SK-N-SH (cell line): ENCODE results near the gene LRRC73. TPM values are rescaled to one million over a fixed set of nuclear protein-coding genes. Genes with fewer than 3 reads are reported as not detected.

Experiments
- CTCF ChIA-PET: fragments of 300-600, 350-600 bp; formaldehyde crosslinking; extraction: SDS; loops from one replicate; lab custom pipeline; 2021; lab: Yijun Ruan, JAX
- POLR2A ChIA-PET: fragments of 350-600 bp; sonication (Branson Sonifier 250); formaldehyde crosslinking; extraction: SDS; loops from one replicate; lab custom pipeline; 2020; ENCODE audit warnings: antibody characterized with exemption, inconsistent platforms; lab: Yijun Ruan, JAX
- DNase-seq: peaks from one replicate; pipeline ENCODE4 v3.0.0; 2012
- H2AFZ ChIP-seq: fragments of 200-600 bp; sonication (generic); 2 replicates; pipeline ENCODE4 v1.8.1; 2016; ENCODE audit warnings: antibody characterized with exemption, mild to moderate bottlenecking, low read depth
- H3F3A ChIP-seq: fragments of 200-600 bp; sonication (generic); replicated peaks from 2 replicates; pipeline ENCODE3; 2016; ENCODE audit warnings: antibody characterized with exemption, mild to moderate bottlenecking; ENCODE audit not compliant: insufficient read depth
- H3K27ac ChIP-seq, 2 experiments: fragments of 200-500 bp in 1 of 2; fragments of 200-600 bp in 1 of 2; sonication (Bioruptor generic) in 1 of 2; sonication (generic), shearing (Covaris generic) in 1 of 2; 2 replicates each; pipeline versions ENCODE4 v1.5.1 to v1.6.1; 2014 to 2016; ENCODE audit warnings: low read depth in 2 of 2, inconsistent platforms in 1 of 2, low read length in 1 of 2, mild to moderate bottlenecking in 1 of 2, mixed read lengths in 1 of 2
- H3K27me3 ChIP-seq: fragments of 200-600 bp; sonication (generic), shearing (Covaris generic); 2 replicates; pipeline ENCODE4 v1.6.1; 2016; ENCODE audit warnings: mixed run types; ENCODE audit not compliant: insufficient read depth
- H3K36me3 ChIP-seq, 2 experiments: fragments of 200-500 bp in 1 of 2; fragments of 200-600 bp in 1 of 2; sonication (Bioruptor generic) in 1 of 2; sonication (generic) in 1 of 2; replicated peaks in 1 of 2; 2 replicates each; pipeline versions ENCODE3 to v1.5.1; 2014 to 2016; ENCODE audit warnings: low read length in 1 of 2, mild to moderate bottlenecking in 1 of 2; ENCODE audit not compliant: insufficient read depth in 2 of 2, control insufficient read depth in 1 of 2
- H3K4me1 ChIP-seq, 2 experiments: fragments of 200-500 bp in 1 of 2; fragments of 200-600 bp in 1 of 2; sonication (Bioruptor generic) in 1 of 2; sonication (generic), shearing (Covaris generic) in 1 of 2; 2 replicates each; pipeline versions ENCODE4 v1.5.1 to v1.6.1; 2014 to 2016; ENCODE audit warnings: low read depth in 1 of 2, low read length in 1 of 2, mixed run types in 1 of 2; ENCODE audit not compliant: insufficient read depth in 2 of 2, control insufficient read depth in 1 of 2
- H3K4me2 ChIP-seq: fragments of 200-600 bp; sonication (generic), shearing (Covaris generic); 2 replicates; pipeline ENCODE4 v1.6.1; 2017; ENCODE audit warnings: mixed run types
- H3K4me3 ChIP-seq, 2 experiments: fragments of 200-500 bp in 1 of 2; fragments of 200-600 bp in 1 of 2; sonication (Bioruptor generic) in 1 of 2; sonication (generic), shearing (Covaris generic) in 1 of 2; 2 replicates each; pipeline versions ENCODE4 v1.5.1 to v1.8.1; 2014 to 2016; ENCODE audit warnings: low read depth in 2 of 2, inconsistent platforms in 1 of 2, low read length in 1 of 2, mild to moderate bottlenecking in 1 of 2, mixed read lengths in 1 of 2, moderate library complexity in 1 of 2
- H3K79me2 ChIP-seq: fragments of 200-600 bp; sonication (generic); 2 replicates; pipeline ENCODE4 v1.8.1; 2017; ENCODE audit warnings: mild to moderate bottlenecking; ENCODE audit not compliant: insufficient read depth
- H3K9ac ChIP-seq: fragments of 200-600 bp; sonication (generic); 2 replicates; pipeline ENCODE4 v1.6.1; 2017; ENCODE audit warnings: mixed run types
- H3K9me2 ChIP-seq: fragments of 200-600 bp; sonication (generic); 2 replicates; pipeline ENCODE4 v1.6.1; 2017; ENCODE audit warnings: mixed run types
- H3K9me3 ChIP-seq: fragments of 200-600 bp; sonication (generic); 2 replicates; pipeline ENCODE4 v1.6.1; 2017; ENCODE audit warnings: mixed run types, mild to moderate bottlenecking, moderate library complexity
- H4K20me1 ChIP-seq: fragments of 200-600 bp; sonication (generic); 2 replicates; pipeline ENCODE4 v1.6.1; 2017; ENCODE audit warnings: mild to moderate bottlenecking, mixed run types; ENCODE audit not compliant: insufficient read depth
- EP300 ChIP-seq, 2 experiments: IDR thresholded peaks; 2 replicates each; pipeline versions ENCODE4 v1.4.0 to v1.6.1; 2012; ENCODE audit warnings: borderline replicate concordance in 1 of 2, low read depth in 1 of 2, low read length in 1 of 2
- EZH2phosphoT487 ChIP-seq: fragments of 200-600 bp; sonication (generic); IDR thresholded peaks from 2 replicates; pipeline ENCODE4 v1.6.1; 2017; ENCODE audit warnings: low read depth, mixed run types, mild to moderate bottlenecking, antibody characterized with exemption, moderate library complexity, borderline replicate concordance
- FOSL2 ChIP-seq: IDR thresholded peaks from 2 replicates; pipeline ENCODE4 v1.4.0; 2012; ENCODE audit warnings: low read depth, mild to moderate bottlenecking, moderate library complexity, borderline replicate concordance
- FOXJ3 ChIP-seq: sonication (generic); formaldehyde crosslinking; IDR thresholded peaks from 2 replicates; pipeline ENCODE4 v1.5.1; 2020; ENCODE audit warnings: mild to moderate bottlenecking, missing genetic modification reagents
- GABPA ChIP-seq: IDR thresholded peaks from 2 replicates; pipeline ENCODE4 v1.4.0; 2012; ENCODE audit warnings: low read depth, mild to moderate bottlenecking
- GATA2 ChIP-seq: sonication (generic); formaldehyde crosslinking; IDR thresholded peaks from 2 replicates; pipeline ENCODE4 v1.5.0; 2020; ENCODE audit warnings: mild to moderate bottlenecking, missing genetic modification reagents
- IRF3 ChIP-seq: fragments of 150-350 bp; IDR thresholded peaks from 2 replicates; pipeline ENCODE4 v1.6.1; 2016; ENCODE audit warnings: mild to moderate bottlenecking, low read depth, low read length
- JUND ChIP-seq: IDR thresholded peaks from 2 replicates; pipeline ENCODE4 v1.4.0; 2012
- NRF1 ChIP-seq: IDR thresholded peaks from 2 replicates; pipeline ENCODE4 v1.6.1; 2012; ENCODE audit warnings: low read depth, mild to moderate bottlenecking, low read length
- RAD21 ChIP-seq: IDR thresholded peaks from 2 replicates; pipeline ENCODE4 v1.6.1; 2012; ENCODE audit warnings: mild to moderate bottlenecking, low read length
- RFX5 ChIP-seq: IDR thresholded peaks from 2 replicates; pipeline ENCODE4 v1.6.1; 2012; ENCODE audit warnings: mild to moderate bottlenecking, improper control_type of control experiment, low read length
- RXRA ChIP-seq: IDR thresholded peaks from 2 replicates; pipeline ENCODE4 v1.4.0; 2012; ENCODE audit warnings: low read depth, mild to moderate bottlenecking, borderline replicate concordance
- TAF1 ChIP-seq: IDR thresholded peaks from 2 replicates; pipeline ENCODE4 v1.6.1; 2012; ENCODE audit warnings: low read depth, mild to moderate bottlenecking, low read length, moderate library complexity, borderline replicate concordance
- TEAD4 ChIP-seq: IDR thresholded peaks from 2 replicates; pipeline ENCODE4 v1.4.0; 2012; ENCODE audit warnings: mild to moderate bottlenecking, borderline replicate concordance; ENCODE audit not compliant: insufficient read depth
- USF2 ChIP-seq: fragments of 150-350 bp; IDR thresholded peaks from 2 replicates; pipeline ENCODE4 v1.6.1; 2017; ENCODE audit warnings: antibody characterized with exemption, low read length, low read depth, borderline replicate concordance
- ZBTB33 ChIP-seq: IDR thresholded peaks from 2 replicates; pipeline ENCODE4 v1.4.0; 2012; ENCODE audit warnings: low read depth, borderline replicate concordance
- WGBS: methylation state at CpG from one replicate; pipeline ENCODE4 v1.1.6; 2017; ENCODE audit warnings: low lambda C conversion rate; 5-methylcytosine and 5-hydroxymethylcytosine counted together
- polyA plus RNA-seq, 3 experiments: library from polyadenylated mRNA; depleted of rRNA; stranded (reverse); fragments of >200 nt; gene quantifications; 2 replicates each; pipeline ENCODE4 v1.2.3, GENCODE V29; 2012
- TF ChIP-seq, protein P1 (sequence below): fragments of 200-600 bp; sonication (generic); IDR thresholded peaks from 2 replicates; pipeline ENCODE4 v1.6.1; 2017; ENCODE audit warnings: antibody characterized with exemption, mild to moderate bottlenecking, moderate library complexity
- TF ChIP-seq, protein P2 (sequence below): IDR thresholded peaks from 2 replicates; pipeline ENCODE4 v1.6.1; 2012; ENCODE audit warnings: mild to moderate bottlenecking, low read depth, low read length, moderate library complexity

Gene LRRC73
- polyA plus RNA-seq, 1 of the 3 experiments (the other 2 are of a cell fraction): 0.89 TPM

GRCh38 chr6:43468748-43469681, 41.1 kb downstream of the LRRC73 start (continued):
- TF ChIP-seq IRF3 (no peak), RFX5 (no peak)

DNA sequence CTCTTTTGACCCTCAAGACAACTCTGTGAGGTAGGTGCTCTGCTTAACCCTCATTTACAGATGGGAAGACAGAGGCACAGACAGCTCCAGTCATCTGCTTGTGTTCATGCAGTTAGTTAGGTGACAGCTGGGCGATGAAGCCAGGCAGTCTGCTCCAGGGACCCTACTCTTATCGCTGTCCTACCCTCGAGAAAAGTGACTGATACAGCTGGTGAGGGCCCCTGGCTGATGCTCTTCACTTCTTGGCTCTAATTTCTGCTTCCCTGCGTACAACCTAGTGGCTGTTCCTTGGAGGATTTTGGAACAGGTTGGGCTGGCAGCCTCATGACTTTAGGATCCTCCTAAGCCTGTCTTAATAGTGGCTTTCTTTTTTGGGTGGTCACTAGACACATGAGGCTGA, 41.9 kb downstream of the LRRC73 start:
- DNase-seq: no peak
- H3K27me3 ChIP-seq: peaks cover 3% of the 10 kb centered on the region; the same call in 1 of the 2 replicates
- no peak for TF ChIP-seq USF2
- TF ChIP-seq GATA2 (CRISPR knock-in tag): no peak
- TF ChIP-seq, protein P1, sequence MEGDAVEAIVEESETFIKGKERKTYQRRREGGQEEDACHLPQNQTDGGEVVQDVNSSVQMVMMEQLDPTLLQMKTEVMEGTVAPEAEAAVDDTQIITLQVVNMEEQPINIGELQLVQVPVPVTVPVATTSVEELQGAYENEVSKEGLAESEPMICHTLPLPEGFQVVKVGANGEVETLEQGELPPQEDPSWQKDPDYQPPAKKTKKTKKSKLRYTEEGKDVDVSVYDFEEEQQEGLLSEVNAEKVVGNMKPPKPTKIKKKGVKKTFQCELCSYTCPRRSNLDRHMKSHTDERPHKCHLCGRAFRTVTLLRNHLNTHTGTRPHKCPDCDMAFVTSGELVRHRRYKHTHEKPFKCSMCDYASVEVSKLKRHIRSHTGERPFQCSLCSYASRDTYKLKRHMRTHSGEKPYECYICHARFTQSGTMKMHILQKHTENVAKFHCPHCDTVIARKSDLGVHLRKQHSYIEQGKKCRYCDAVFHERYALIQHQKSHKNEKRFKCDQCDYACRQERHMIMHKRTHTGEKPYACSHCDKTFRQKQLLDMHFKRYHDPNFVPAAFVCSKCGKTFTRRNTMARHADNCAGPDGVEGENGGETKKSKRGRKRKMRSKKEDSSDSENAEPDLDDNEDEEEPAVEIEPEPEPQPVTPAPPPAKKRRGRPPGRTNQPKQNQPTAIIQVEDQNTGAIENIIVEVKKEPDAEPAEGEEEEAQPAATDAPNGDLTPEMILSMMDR: no peak
- TF ChIP-seq TEAD4: no peak
- no peak for TF ChIP-seq FOXJ3
- TF ChIP-seq RAD21: no peak
- TF ChIP-seq RFX5: no peak
- no peak for TF ChIP-seq JUND
- TF ChIP-seq TAF1: no peak
- TF ChIP-seq ZBTB33: no peak
- no peak for TF ChIP-seq EP300 (IDR thresholded peaks at IDR 0.05; ENCODE audit: borderline replicate concordance in 1 of 2, low read depth in 1 of 2, low read length in 1 of 2)
- TF ChIP-seq GABPA: no peak
- no peak for TF ChIP-seq NRF1
- TF ChIP-seq EZH2phosphoT487: no peak
- TF ChIP-seq, protein P2, sequence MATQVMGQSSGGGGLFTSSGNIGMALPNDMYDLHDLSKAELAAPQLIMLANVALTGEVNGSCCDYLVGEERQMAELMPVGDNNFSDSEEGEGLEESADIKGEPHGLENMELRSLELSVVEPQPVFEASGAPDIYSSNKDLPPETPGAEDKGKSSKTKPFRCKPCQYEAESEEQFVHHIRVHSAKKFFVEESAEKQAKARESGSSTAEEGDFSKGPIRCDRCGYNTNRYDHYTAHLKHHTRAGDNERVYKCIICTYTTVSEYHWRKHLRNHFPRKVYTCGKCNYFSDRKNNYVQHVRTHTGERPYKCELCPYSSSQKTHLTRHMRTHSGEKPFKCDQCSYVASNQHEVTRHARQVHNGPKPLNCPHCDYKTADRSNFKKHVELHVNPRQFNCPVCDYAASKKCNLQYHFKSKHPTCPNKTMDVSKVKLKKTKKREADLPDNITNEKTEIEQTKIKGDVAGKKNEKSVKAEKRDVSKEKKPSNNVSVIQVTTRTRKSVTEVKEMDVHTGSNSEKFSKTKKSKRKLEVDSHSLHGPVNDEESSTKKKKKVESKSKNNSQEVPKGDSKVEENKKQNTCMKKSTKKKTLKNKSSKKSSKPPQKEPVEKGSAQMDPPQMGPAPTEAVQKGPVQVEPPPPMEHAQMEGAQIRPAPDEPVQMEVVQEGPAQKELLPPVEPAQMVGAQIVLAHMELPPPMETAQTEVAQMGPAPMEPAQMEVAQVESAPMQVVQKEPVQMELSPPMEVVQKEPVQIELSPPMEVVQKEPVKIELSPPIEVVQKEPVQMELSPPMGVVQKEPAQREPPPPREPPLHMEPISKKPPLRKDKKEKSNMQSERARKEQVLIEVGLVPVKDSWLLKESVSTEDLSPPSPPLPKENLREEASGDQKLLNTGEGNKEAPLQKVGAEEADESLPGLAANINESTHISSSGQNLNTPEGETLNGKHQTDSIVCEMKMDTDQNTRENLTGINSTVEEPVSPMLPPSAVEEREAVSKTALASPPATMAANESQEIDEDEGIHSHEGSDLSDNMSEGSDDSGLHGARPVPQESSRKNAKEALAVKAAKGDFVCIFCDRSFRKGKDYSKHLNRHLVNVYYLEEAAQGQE: no peak
- TF ChIP-seq FOSL2: no peak
- TF ChIP-seq RXRA: no peak
- no peaks in the 10 kb centered on the region for H3K9me3 ChIP-seq
- no peaks in the 10 kb centered on the region for H3F3A ChIP-seq
- H3K9me2 ChIP-seq: no peaks in the 10 kb centered on the region
- H3K36me3 ChIP-seq: no peaks in the 10 kb centered on the region
- H4K20me1 ChIP-seq: no peaks in the 10 kb centered on the region
- WGBS: 78% methylated on average over 1 of the region's 4 CpGs
- H3K79me2 ChIP-seq: no peaks in the 10 kb centered on the region
- POLR2A ChIA-PET: no interaction called here
- H3K9ac ChIP-seq: no peak overlapping the region
- CTCF ChIA-PET: interaction anchor here (1.4 to 1.5 kb wide), 2 partner anchors 22 to 39 kb away, joined by 4 to 7 read pairs; no protein-coding TSS in a partner anchor
- no peak overlapping the region for H2AFZ ChIP-seq
- H3K27ac ChIP-seq: no peak overlapping the region
- H3K4me3 ChIP-seq: no peak overlapping the region
- no peak overlapping the region for H3K4me2 ChIP-seq
- H3K4me1 ChIP-seq: no peaks in the 10 kb centered on the region
